ENCODE data around the gene CLK4. TPM values are rescaled to one million over a fixed set of nuclear protein-coding genes. Genes with fewer than 3 reads are reported as not detected.

The CLK4 gene
- total and polyA plus RNA-seq, 9 donors, result 26.8 to 37.6 (median 32.9) TPM

GRCh38 chr5:178619390-178619789, 7.5 kb downstream of the CLK4 start:
- no peaks in the 10 kb centered on the region for H3K4me1 ChIP-seq (ENCODE audit: control insufficient read depth, insufficient read depth, low read length)
- no peaks in the 10 kb centered on the region for H3K27me3 ChIP-seq (ENCODE audit: control insufficient read depth, insufficient read depth, low read length)
- WGBS (ENCODE audit: insufficient coverage), result 60% methylated on average over 1 of the region's 1 CpG
- H3K27ac ChIP-seq (ENCODE audit: low read length), result no peak overlapping the region
- no peak overlapping the region for H3K4me3 ChIP-seq (ENCODE audit: low read length)
- DNase-seq, result no peak
- H3K36me3 ChIP-seq (ENCODE audit: control insufficient read depth, insufficient read depth, low read length), result peaks cover 40% of the 10 kb centered on the region
- H3K9me3 ChIP-seq (replicated peaks; ENCODE audit: control insufficient read depth, low read depth, low read length), result no peaks in the 10 kb centered on the region

- no peaks in the 10 kb centered on the region for H3K4me1 ChIP-seq (ENCODE audit: control insufficient read depth, insufficient read depth, low read length)
- no peak overlapping the region for H3K27ac ChIP-seq (ENCODE audit: low read length)
- no peaks in the 10 kb centered on the region for H3K27me3 ChIP-seq (ENCODE audit: control insufficient read depth, insufficient read depth, low read length)
- no peaks in the 10 kb centered on the region for H3K9me3 ChIP-seq (replicated peaks; ENCODE audit: control insufficient read depth, low read depth, low read length)
- 100% methylated on average over 3 of the region's 7 CpGs for WGBS (ENCODE audit: insufficient coverage)
- no peak for DNase-seq
- H3K4me3 ChIP-seq (ENCODE audit: low read length), result no peak overlapping the region
- peaks cover 52% of the 10 kb centered on the region for H3K36me3 ChIP-seq (ENCODE audit: control insufficient read depth, insufficient read depth, low read length)
Observed at GRCh38 chr5:178612299-178612698, 14.6 kb downstream of the CLK4 start.

GRCh38 chr5:178606269-178606668, 20.6 kb downstream of the CLK4 start:
- Histone ChIP-seq H3K4me3 (ENCODE audit: low read length) (no peak overlapping the region), H3K27ac (ENCODE audit: low read length) (no peak overlapping the region), H3K9me3 (replicated peaks; ENCODE audit: control insufficient read depth, low read depth, low read length) (no peaks in the 10 kb centered on the region), H3K27me3 (ENCODE audit: control insufficient read depth, insufficient read depth, low read length) (no peaks in the 10 kb centered on the region), H3K36me3 (ENCODE audit: control insufficient read depth, insufficient read depth, low read length) (peaks cover 44% of the 10 kb centered on the region), H3K4me1 (ENCODE audit: control insufficient read depth, insufficient read depth, low read length) (no peaks in the 10 kb centered on the region)
- WGBS (ENCODE audit: insufficient coverage), result 96% methylated on average over 3 of the region's 3 CpGs
- DNase-seq, result no peak

GRCh38 chr5:178605788-178606187, 21.1 kb downstream of the CLK4 start:
- no peaks in the 10 kb centered on the region for H3K9me3 ChIP-seq (replicated peaks; ENCODE audit: control insufficient read depth, low read depth, low read length)
- WGBS (ENCODE audit: insufficient coverage), result 69% methylated on average over 2 of the region's 3 CpGs
- no peaks in the 10 kb centered on the region for H3K27me3 ChIP-seq (ENCODE audit: control insufficient read depth, insufficient read depth, low read length)
- no peaks in the 10 kb centered on the region for H3K4me1 ChIP-seq (ENCODE audit: control insufficient read depth, insufficient read depth, low read length)
- no peak overlapping the region for H3K4me3 ChIP-seq (ENCODE audit: low read length)
- no peak for DNase-seq
- peaks cover 43% of the 10 kb centered on the region for H3K36me3 ChIP-seq (ENCODE audit: control insufficient read depth, insufficient read depth, low read length)
- H3K27ac ChIP-seq (ENCODE audit: low read length), result no peak overlapping the region

- DNase-seq, result no peak
- no peak overlapping the region for H3K27ac ChIP-seq (ENCODE audit: low read length)
- no CpG with 5 or more reads among the region's 2 CpGs for WGBS (ENCODE audit: insufficient coverage)
- no peaks in the 10 kb centered on the region for H3K4me1 ChIP-seq (ENCODE audit: control insufficient read depth, insufficient read depth, low read length)
- no peaks in the 10 kb centered on the region for H3K9me3 ChIP-seq (replicated peaks; ENCODE audit: control insufficient read depth, low read depth, low read length)
- peaks cover 40% of the 10 kb centered on the region for H3K36me3 ChIP-seq (ENCODE audit: control insufficient read depth, insufficient read depth, low read length)
- H3K27me3 ChIP-seq (ENCODE audit: control insufficient read depth, insufficient read depth, low read length), result no peaks in the 10 kb centered on the region
- no peak overlapping the region for H3K4me3 ChIP-seq (ENCODE audit: low read length)
Observed at GRCh38 chr5:178602752-178603151, 24.1 kb downstream of the CLK4 start.

GRCh38 chr5:178595750-178596149, 31.1 kb downstream of the CLK4 start:
- peaks cover 5% of the 10 kb centered on the region for H3K27me3 ChIP-seq (ENCODE audit: control insufficient read depth, insufficient read depth, low read length)
- DNase-seq, result no peak
- peaks cover 3% of the 10 kb centered on the region for H3K4me1 ChIP-seq (ENCODE audit: control insufficient read depth, insufficient read depth, low read length)
- H3K9me3 ChIP-seq (replicated peaks; ENCODE audit: control insufficient read depth, low read depth, low read length), result peaks cover 19% of the 10 kb centered on the region
- H3K4me3 ChIP-seq (ENCODE audit: low read length), result no peak overlapping the region
- peaks cover 12% of the 10 kb centered on the region for H3K36me3 ChIP-seq (ENCODE audit: control insufficient read depth, insufficient read depth, low read length)
- WGBS (ENCODE audit: insufficient coverage), result no CpG with 5 or more reads among the region's 2 CpGs
- no peak overlapping the region for H3K27ac ChIP-seq (ENCODE audit: low read length)

GRCh38 chr5:178595150-178595549, 31.7 kb downstream of the CLK4 start:
- Histone ChIP-seq H3K4me1 (ENCODE audit: control insufficient read depth, insufficient read depth, low read length) (peaks cover 7% of the 10 kb centered on the region), H3K4me3 (ENCODE audit: low read length) (no peak overlapping the region), H3K27ac (ENCODE audit: low read length) (no peak overlapping the region), H3K9me3 (replicated peaks; ENCODE audit: control insufficient read depth, low read depth, low read length) (peaks cover 19% of the 10 kb centered on the region), H3K36me3 (ENCODE audit: control insufficient read depth, insufficient read depth, low read length) (peaks cover 8% of the 10 kb centered on the region), H3K27me3 (ENCODE audit: control insufficient read depth, insufficient read depth, low read length) (peaks cover 8% of the 10 kb centered on the region)
- DNase-seq, result no peak

- no peak for DNase-seq
- peaks cover 21% of the 10 kb centered on the region for H3K4me1 ChIP-seq (ENCODE audit: control insufficient read depth, insufficient read depth, low read length)
- H3K4me3 ChIP-seq (ENCODE audit: low read length), result peak overlapping the region; percentile 41
- 0% methylated on average over 2 of the region's 9 CpGs for WGBS (ENCODE audit: insufficient coverage)
- no peaks in the 10 kb centered on the region for H3K36me3 ChIP-seq (ENCODE audit: control insufficient read depth, insufficient read depth, low read length)
- H3K27me3 ChIP-seq (ENCODE audit: control insufficient read depth, insufficient read depth, low read length), result peaks cover 36% of the 10 kb centered on the region
- H3K27ac ChIP-seq (ENCODE audit: low read length), result no peak overlapping the region
- H3K9me3 ChIP-seq (replicated peaks; ENCODE audit: control insufficient read depth, low read depth, low read length), result peaks cover 12% of the 10 kb centered on the region
Observed at GRCh38 chr5:178590924-178591423, 35.9 kb downstream of the CLK4 start.

- peaks cover 40% of the 10 kb centered on the region for H3K27me3 ChIP-seq (ENCODE audit: control insufficient read depth, insufficient read depth, low read length)
- H3K4me3 ChIP-seq (ENCODE audit: low read length), result peak within 1 kb of the TSS; percentile 41
- peaks cover 7% of the 10 kb centered on the region for H3K9me3 ChIP-seq (replicated peaks; ENCODE audit: control insufficient read depth, low read depth, low read length)
- H3K4me1 ChIP-seq (ENCODE audit: control insufficient read depth, insufficient read depth, low read length), result peaks cover 21% of the 10 kb centered on the region
- H3K27ac ChIP-seq (ENCODE audit: low read length), result no peak within 1 kb of the TSS
- no peaks in the 10 kb centered on the region for H3K36me3 ChIP-seq (ENCODE audit: control insufficient read depth, insufficient read depth, low read length)
- DNase-seq, result peak; percentile 85
- WGBS (ENCODE audit: insufficient coverage), result under 1% methylated on average over 73 of the region's 78 CpGs
Observed at GRCh38 chr5:178590141-178590923, 36.5 kb downstream of the CLK4 start, which contains the start of gene COL23A1. Gene COL23A1 (minus strand): TSS chr5:178590393.

GRCh38 chr5:178589180-178590140, 37.4 kb downstream of the CLK4 start:
- WGBS (ENCODE audit: insufficient coverage), result 4% methylated on average over 86 of the region's 91 CpGs
- H3K9me3 ChIP-seq (replicated peaks; ENCODE audit: control insufficient read depth, low read depth, low read length), result peaks cover 2% of the 10 kb centered on the region
- H3K4me3 ChIP-seq (ENCODE audit: low read length), result peak overlapping the region; percentile 8
- H3K36me3 ChIP-seq (ENCODE audit: control insufficient read depth, insufficient read depth, low read length), result no peaks in the 10 kb centered on the region
- peaks cover 40% of the 10 kb centered on the region for H3K27me3 ChIP-seq (ENCODE audit: control insufficient read depth, insufficient read depth, low read length)
- DNase-seq, result peak; percentile 50
- H3K27ac ChIP-seq (ENCODE audit: low read length), result no peak overlapping the region
- H3K4me1 ChIP-seq (ENCODE audit: control insufficient read depth, insufficient read depth, low read length), result peaks cover 27% of the 10 kb centered on the region

Measured in muscle of leg (tissue), 11 donors.